Cardiac muscle cell (in vitro differentiated cells and primary cell): ENCODE results near the gene CFAP300. TPM values are rescaled to one million over a fixed set of nuclear protein-coding genes. Genes with fewer than 3 reads are reported as not detected.

Experiments
- DNase-seq, 2 donors: peaks; one replicate each; pipeline versions ENCODE4 v3.0.0 to v3.0.0-alpha.2; 2010 to 2017; ENCODE audit warnings: low read depth in 1 of 2, low spot score in 1 of 2
- H3K27ac ChIP-seq: fragments of 200-600 bp; sonication (generic); 2 replicates; pipeline ENCODE4 v1.5.1; 2016
- H3K27me3 ChIP-seq: fragments of 200-600 bp; sonication (generic); 2 replicates; pipeline ENCODE4 v1.6.0; 2016; ENCODE audit warnings: control low read depth
- H3K36me3 ChIP-seq: fragments of 200-600 bp; sonication (generic); 2 replicates; pipeline ENCODE4 v1.5.1; 2016; ENCODE audit warnings: control low read depth
- H3K4me1 ChIP-seq: fragments of 200-600 bp; sonication (generic); 2 replicates; pipeline ENCODE4 v1.8.1; 2017; ENCODE audit warnings: low read depth, mild to moderate bottlenecking, mixed run types
- H3K4me3 ChIP-seq: fragments of 200-600 bp; sonication (generic); 2 replicates; pipeline ENCODE4 v1.5.1; 2016; ENCODE audit warnings: mild to moderate bottlenecking
- H3K9me3 ChIP-seq: fragments of 200-600 bp; sonication (generic); 2 replicates; pipeline ENCODE4 v1.5.1; 2017; ENCODE audit warnings: low read depth, mild to moderate bottlenecking, control low read depth
- polyA plus RNA-seq: library from polyadenylated mRNA; unstranded; fragments of >200 nt; fragmentation: Nextera tagmentation; extraction: Ambion mirVana; gene quantifications from 2 replicates; pipeline ENCODE4 v1.2.1, GENCODE V29; 2016
- total RNA-seq: library from RNA; depleted of rRNA; stranded (reverse); fragments of >200 nt; gene quantifications from 2 replicates; pipeline ENCODE4 v1.2.3, GENCODE V29; 2016
- TF ChIP-seq, protein P1 (sequence below): IDR thresholded peaks from 2 replicates; pipeline ENCODE4 v1.5.1; 2012; ENCODE audit warnings: low read depth, mild to moderate bottlenecking, low read length

The CFAP300 gene
- total RNA-seq (1.1 and 2.9 TPM in 2 replicates), polyA plus RNA-seq (3.1 and 7.2 TPM in 2 replicates)

DNA sequence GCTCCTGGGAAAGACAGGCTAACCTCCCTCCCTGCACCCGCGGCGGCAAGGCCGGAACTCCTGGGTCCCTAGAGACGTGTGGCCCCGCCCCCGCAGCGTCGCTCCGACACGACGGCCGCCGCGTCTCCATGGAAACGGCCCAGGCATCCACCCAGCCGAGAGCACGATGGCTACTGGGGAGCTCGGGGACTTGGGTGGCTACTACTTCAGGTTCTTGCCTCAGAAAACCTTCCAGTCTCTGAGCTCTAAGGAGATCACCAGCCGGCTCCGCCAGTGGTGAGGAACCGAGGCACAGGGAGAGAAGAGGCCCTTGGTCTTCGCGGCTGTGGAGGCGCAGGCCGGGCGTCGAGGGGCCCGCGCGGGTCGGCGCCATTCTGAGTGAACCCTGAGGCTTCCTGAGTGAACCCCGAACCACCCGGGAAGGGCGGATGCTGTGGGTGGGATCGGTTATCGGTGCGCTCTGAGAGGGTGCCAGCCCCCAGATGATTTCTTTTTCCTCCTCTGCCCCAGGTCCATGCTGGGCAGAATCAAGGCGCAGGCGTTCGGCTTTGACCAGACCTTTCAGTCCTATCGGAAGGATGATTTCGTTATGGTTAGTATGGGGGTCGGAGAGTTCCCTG, at the start of gene CFAP300:
TSS of gene CFAP300 (plus strand) at position 133 of the 620 bp plus-strand sequence. CDS start at position 167, 34 bp downstream.
- H3K36me3 ChIP-seq = no peaks in the 10 kb centered on the region
- peak within 1 kb of the TSS; percentile 35 for H3K4me3 ChIP-seq
- H3K27me3 ChIP-seq = no peaks in the 10 kb centered on the region
- no peak within 1 kb of the TSS for H3K27ac ChIP-seq
- no peaks in the 10 kb centered on the region for H3K4me1 ChIP-seq
- peak; percentile 70 to 93 for DNase-seq
- TF ChIP-seq, protein P1, sequence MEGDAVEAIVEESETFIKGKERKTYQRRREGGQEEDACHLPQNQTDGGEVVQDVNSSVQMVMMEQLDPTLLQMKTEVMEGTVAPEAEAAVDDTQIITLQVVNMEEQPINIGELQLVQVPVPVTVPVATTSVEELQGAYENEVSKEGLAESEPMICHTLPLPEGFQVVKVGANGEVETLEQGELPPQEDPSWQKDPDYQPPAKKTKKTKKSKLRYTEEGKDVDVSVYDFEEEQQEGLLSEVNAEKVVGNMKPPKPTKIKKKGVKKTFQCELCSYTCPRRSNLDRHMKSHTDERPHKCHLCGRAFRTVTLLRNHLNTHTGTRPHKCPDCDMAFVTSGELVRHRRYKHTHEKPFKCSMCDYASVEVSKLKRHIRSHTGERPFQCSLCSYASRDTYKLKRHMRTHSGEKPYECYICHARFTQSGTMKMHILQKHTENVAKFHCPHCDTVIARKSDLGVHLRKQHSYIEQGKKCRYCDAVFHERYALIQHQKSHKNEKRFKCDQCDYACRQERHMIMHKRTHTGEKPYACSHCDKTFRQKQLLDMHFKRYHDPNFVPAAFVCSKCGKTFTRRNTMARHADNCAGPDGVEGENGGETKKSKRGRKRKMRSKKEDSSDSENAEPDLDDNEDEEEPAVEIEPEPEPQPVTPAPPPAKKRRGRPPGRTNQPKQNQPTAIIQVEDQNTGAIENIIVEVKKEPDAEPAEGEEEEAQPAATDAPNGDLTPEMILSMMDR = no peak
- H3K9me3 ChIP-seq = no peaks in the 10 kb centered on the region

DNA sequence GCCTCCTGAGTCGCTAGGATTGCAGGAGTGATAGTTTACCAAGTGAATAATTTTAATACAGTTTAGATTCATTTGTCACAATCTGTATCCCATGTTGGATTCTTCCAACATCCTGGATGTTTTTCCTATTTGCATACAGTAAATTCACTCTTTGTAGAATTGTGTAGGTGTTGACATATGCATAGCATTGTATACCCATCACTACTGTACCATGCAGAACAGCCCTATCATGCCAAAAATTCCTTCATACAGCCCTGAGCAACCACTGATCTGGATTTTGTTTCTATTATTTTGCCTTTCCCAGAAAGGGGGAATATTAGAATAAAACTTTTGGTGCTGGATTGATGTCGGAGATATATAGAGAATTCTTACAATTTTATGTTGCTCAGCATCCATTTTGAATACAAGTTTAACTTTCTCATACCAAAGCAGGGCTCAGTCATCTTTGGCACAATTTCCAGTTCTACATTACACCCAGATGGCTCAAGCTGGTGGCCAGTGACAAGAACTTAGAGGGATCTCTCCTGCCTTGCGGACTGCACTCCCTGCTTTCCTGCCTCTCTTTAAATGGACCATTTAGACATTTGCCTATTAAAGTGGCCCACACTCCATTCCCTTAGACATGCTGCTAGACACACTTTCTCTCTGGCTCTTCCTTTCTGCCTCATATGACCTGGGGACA, 45.4 kb upstream of the CFAP300 start:
- Histone ChIP-seq H3K27me3 (no peaks in the 10 kb centered on the region), H3K36me3 (no peaks in the 10 kb centered on the region), H3K4me3 (no peak overlapping the region), H3K9me3 (no peaks in the 10 kb centered on the region), H3K27ac (no peak overlapping the region), H3K4me1 (no peaks in the 10 kb centered on the region)
- DNase-seq = no peak
- TF ChIP-seq, protein P1 = no peak

DNA sequence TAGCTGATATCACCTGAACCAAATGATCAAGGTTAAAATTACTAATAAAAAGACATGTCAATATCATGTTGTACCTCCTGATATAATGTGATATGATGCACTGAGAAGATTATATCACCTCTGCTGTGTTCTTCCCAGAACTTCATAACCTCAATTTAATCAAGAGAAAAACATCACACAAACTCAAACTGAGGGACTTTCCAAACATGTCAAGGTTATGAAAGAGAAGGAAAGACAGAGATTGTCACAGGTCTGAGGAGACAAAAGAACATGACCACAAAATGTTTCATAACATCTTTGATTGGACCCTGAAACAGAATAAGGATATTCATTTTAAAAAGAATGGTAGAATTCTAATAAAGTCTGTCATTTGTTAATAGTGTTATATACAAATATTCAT, 43.0 kb upstream of the CFAP300 start:
- Histone ChIP-seq H3K4me3 (no peak overlapping the region), H3K27ac (no peak overlapping the region), H3K4me1 (no peaks in the 10 kb centered on the region), H3K36me3 (no peaks in the 10 kb centered on the region), H3K27me3 (no peaks in the 10 kb centered on the region), H3K9me3 (no peaks in the 10 kb centered on the region)
- TF ChIP-seq, protein P1 = no peak
- DNase-seq = no peak

DNA sequence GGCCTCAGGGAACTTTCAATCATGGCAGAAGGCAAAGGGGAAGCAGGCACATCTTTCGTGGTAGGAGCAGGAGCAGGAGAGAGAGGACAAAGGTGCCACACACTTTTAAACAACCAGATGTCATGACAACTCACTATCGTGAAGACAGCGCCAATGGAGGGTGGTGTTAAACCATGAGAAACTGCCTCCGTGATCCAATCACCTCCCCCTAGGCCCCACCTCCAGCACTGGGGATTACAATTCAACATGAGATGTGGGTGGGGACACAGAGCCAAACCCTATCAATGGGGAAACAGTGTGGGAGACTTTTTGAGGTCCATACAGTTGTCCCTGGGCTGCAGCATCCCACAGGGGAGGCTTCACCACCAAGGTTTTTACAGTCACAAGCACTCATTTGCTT, 41.9 kb upstream of the CFAP300 start:
- TF ChIP-seq, protein P1 = no peak
- Histone ChIP-seq H3K27ac (no peak overlapping the region), H3K4me1 (no peaks in the 10 kb centered on the region), H3K36me3 (no peaks in the 10 kb centered on the region), H3K27me3 (no peaks in the 10 kb centered on the region), H3K9me3 (no peaks in the 10 kb centered on the region), H3K4me3 (no peak overlapping the region)
- DNase-seq = no peak

DNA sequence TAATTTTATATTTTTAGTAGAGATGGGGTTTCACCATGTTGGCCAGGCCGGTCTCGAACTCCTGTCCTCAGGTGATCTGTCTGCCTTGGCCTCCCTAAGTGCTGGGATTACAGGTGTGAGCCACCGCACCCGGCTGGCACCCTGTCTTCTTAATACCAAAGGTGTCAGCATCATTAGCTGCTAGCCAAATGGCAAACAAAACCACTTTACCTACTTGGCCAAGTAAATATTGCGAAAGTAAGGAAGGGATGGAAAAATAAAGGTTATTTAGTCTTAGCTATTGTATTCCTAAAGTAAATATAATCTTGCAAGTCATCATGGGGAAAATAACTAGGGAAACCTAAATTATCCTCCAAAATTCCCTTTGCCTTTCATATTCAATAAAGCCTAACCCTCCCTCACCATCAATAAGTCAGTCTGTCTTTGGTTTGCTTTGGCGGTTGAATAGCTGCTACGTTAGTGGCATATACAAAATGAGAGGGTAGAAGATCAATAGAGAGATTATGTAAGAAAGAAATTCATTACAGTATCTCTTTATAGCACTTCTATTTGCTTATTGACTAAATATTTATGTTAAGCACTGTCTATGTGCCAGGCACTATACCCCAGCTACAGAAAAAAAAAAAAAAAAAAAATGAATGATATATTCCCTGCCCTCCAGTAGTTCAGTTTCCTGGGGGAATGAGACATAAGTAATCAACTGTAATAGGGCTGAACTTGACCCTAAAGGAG, 40.2 kb upstream of the CFAP300 start:
- no peak for DNase-seq
- Histone ChIP-seq H3K4me1 (peaks cover 11% of the 10 kb centered on the region), H3K4me3 (no peak overlapping the region), H3K9me3 (no peaks in the 10 kb centered on the region), H3K27me3 (no peaks in the 10 kb centered on the region), H3K27ac (no peak overlapping the region), H3K36me3 (no peaks in the 10 kb centered on the region)
- TF ChIP-seq, protein P1 = no peak
